ENCODE results near the gene PCDHGA1. TPM values are rescaled to one million over a fixed set of nuclear protein-coding genes. Genes with fewer than 3 reads are reported as not detected.
"Not testable (repeated sequence)": the region's sequence is repeated elsewhere in the genome, so short reads cannot be mapped to it uniquely, and the experiment has no call there.

PCDHGA1 gene
- total and polyA plus RNA-seq, 2 experiments from 2014 or later = 0.33 TPM; not detected in 1

DNA sequence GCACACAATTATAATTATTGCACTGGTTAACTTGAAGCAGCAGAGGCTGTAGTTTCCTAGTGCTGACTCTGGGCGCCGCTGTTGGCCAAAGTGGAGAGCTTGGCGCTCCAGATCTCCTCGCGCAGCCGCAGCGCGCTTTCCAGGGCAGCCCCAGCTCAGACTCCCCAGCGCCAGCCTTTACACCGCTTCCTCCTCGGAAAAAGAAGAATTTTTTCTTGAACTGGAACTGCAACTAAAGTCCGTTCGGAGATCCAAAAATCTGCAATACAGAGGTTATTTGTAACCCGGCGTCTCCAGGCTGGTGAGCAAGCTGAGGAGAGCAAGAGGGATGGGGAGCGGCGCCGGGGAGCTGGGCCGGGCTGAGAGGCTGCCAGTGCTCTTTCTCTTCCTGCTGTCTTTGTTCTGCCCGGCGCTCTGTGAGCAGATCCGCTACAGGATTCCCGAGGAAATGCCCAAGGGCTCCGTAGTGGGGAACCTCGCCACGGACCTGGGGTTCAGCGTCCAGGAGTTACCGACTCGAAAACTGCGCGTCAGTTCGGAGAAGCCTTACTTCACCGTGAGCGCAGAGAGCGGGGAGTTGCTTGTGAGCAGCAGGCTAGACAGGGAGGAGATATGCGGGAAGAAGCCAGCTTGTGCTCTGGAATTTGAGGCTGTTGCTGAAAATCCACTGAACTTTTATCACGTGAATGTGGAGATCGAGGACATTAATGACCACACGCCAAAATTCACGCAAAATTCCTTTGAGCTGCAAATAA, 57.4 kb downstream of the PCDHGA1 start, which contains the start of gene PCDHGB4:
Gene PCDHGB4 (plus strand): TSS at position 142 of the 755 bp plus-strand sequence. CDS start 187 bp downstream, at position 329.
- not testable (repeated sequence) for H3K27me3 ChIP-seq; H3K4me3 ChIP-seq; H3K36me3 ChIP-seq (replicated peaks; ENCODE audit: insufficient read depth, low read depth); H4K20me1 ChIP-seq (ENCODE audit: insufficient read depth, poor library complexity, severe bottlenecking); H3K79me2 ChIP-seq; H3K9me2 ChIP-seq (replicated peaks; ENCODE audit: insufficient read depth); H3K4me1 ChIP-seq (ENCODE audit: insufficient read depth); H2AFZ ChIP-seq
- Histone ChIP-seq H3K4me2 (peak within 1 kb of the TSS; percentile 69), H3K9me3 (ENCODE audit: low read depth) (peaks cover 28% of the 10 kb centered on the region), H3K27ac (peak within 1 kb of the TSS; percentile 82)
- 29% methylated on average over 22 of the region's 40 CpGs for WGBS (ENCODE audit: low lambda C conversion rate, missing lambda C conversion rate)
- peak; percentile 63 for DNase-seq (ENCODE audit: low spot score)
- TF ChIP-seq, protein P1, sequence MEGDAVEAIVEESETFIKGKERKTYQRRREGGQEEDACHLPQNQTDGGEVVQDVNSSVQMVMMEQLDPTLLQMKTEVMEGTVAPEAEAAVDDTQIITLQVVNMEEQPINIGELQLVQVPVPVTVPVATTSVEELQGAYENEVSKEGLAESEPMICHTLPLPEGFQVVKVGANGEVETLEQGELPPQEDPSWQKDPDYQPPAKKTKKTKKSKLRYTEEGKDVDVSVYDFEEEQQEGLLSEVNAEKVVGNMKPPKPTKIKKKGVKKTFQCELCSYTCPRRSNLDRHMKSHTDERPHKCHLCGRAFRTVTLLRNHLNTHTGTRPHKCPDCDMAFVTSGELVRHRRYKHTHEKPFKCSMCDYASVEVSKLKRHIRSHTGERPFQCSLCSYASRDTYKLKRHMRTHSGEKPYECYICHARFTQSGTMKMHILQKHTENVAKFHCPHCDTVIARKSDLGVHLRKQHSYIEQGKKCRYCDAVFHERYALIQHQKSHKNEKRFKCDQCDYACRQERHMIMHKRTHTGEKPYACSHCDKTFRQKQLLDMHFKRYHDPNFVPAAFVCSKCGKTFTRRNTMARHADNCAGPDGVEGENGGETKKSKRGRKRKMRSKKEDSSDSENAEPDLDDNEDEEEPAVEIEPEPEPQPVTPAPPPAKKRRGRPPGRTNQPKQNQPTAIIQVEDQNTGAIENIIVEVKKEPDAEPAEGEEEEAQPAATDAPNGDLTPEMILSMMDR (IDR thresholded peaks at IDR 0.05; ENCODE audit: poor library complexity) = peak; percentile 62

DNA sequence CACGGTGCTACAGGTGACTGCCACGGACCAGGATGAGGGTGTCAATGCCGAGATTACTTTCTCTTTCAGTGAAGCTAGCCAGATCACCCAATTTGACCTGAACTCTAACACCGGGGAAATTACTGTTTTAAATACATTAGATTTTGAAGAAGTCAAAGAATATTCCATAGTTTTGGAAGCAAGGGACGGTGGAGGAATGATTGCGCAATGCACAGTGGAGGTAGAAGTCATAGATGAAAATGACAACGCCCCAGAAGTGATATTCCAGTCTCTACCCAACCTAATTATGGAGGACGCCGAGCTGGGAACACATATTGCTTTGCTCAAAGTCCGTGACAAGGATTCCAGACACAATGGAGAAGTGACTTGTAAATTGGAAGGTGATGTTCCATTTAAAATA, 58.3 kb downstream of the PCDHGA1 start:
- no peaks in the 10 kb centered on the region for H3K27me3 ChIP-seq
- no peak overlapping the region for H3K27ac ChIP-seq
- no peaks in the 10 kb centered on the region for H3K36me3 ChIP-seq (replicated peaks; ENCODE audit: insufficient read depth, low read depth)
- no peak for DNase-seq (ENCODE audit: low spot score)
- no peak overlapping the region for H2AFZ ChIP-seq
- no peak overlapping the region for H3K4me2 ChIP-seq
- H4K20me1 ChIP-seq (ENCODE audit: insufficient read depth, poor library complexity, severe bottlenecking) = no peaks in the 10 kb centered on the region
- no peak overlapping the region for H3K4me3 ChIP-seq
- no peaks in the 10 kb centered on the region for H3K4me1 ChIP-seq (ENCODE audit: insufficient read depth)
- 94% methylated on average over 10 of the region's 10 CpGs for whole genome bisulfite sequencing (ENCODE audit: low lambda C conversion rate, missing lambda C conversion rate)
- H3K79me2 ChIP-seq = no peaks in the 10 kb centered on the region
- H3K9me3 ChIP-seq (ENCODE audit: low read depth) = peaks cover 37% of the 10 kb centered on the region
- H3K9me2 ChIP-seq (replicated peaks; ENCODE audit: insufficient read depth) = no peaks in the 10 kb centered on the region
- TF ChIP-seq EZH2phosphoT487 (IDR thresholded peaks at IDR 0.05; ENCODE audit: low read depth, severe bottlenecking, unreplicated experiment) (no peak), EZH2 (IDR thresholded peaks at IDR 0.05; ENCODE audit: borderline replicate concordance) (no peak)
- TF ChIP-seq, protein P1 (IDR thresholded peaks at IDR 0.05; ENCODE audit: poor library complexity) = no peak

DNA sequence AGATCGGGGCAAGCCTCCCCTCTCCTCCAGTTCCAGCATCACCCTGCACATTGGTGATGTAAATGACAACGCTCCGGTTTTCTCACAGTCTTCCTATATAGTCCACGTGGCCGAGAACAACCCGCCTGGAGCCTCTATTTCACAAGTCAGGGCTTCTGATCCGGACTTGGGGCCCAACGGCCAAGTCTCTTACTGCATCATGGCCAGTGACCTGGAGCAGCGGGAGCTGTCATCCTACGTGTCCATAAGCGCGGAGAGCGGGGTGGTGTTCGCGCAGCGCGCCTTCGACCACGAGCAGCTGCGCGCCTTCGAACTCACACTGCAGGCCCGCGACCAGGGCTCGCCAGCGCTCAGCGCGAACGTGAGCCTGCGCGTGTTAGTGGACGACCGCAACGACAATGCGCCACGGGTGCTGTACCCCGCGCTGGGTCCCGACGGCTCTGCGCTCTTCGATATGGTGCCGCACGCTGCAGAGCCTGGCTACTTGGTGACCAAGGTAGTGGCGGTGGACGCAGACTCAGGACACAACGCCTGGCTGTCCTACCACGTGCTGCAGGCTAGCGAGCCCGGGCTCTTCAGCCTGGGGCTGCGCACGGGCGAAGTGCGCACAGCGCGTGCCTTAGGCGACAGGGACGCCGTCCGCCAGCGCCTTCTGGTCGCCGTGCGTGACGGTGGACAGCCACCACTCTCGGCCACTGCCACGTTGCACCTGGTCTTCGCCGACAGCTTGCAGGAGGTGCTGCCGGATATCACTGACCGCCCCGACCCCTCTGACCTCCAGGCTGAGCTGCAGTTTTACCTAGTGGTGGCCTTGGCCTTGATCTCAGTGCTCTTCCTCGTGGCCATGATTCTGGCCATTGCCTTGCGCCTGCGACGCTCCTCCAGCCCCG, 59.1 kb downstream of the PCDHGA1 start:
- no peak for DNase-seq (ENCODE audit: low spot score)
- no peaks in the 10 kb centered on the region for H4K20me1 ChIP-seq (ENCODE audit: insufficient read depth, poor library complexity, severe bottlenecking)
- no peak overlapping the region for H3K4me2 ChIP-seq
- H3K36me3 ChIP-seq (replicated peaks; ENCODE audit: insufficient read depth, low read depth) = no peaks in the 10 kb centered on the region
- peaks cover 43% of the 10 kb centered on the region for H3K9me3 ChIP-seq (ENCODE audit: low read depth)
- no peak overlapping the region for H2AFZ ChIP-seq
- no peaks in the 10 kb centered on the region for H3K9me2 ChIP-seq (replicated peaks; ENCODE audit: insufficient read depth)
- no peaks in the 10 kb centered on the region for H3K79me2 ChIP-seq
- WGBS (ENCODE audit: low lambda C conversion rate, missing lambda C conversion rate) = 98% methylated on average over 73 of the region's 77 CpGs
- H3K4me1 ChIP-seq (ENCODE audit: insufficient read depth) = no peaks in the 10 kb centered on the region
- H3K27ac ChIP-seq = no peak overlapping the region
- H3K27me3 ChIP-seq = no peaks in the 10 kb centered on the region
- TF ChIP-seq EZH2 (IDR thresholded peaks at IDR 0.05; ENCODE audit: borderline replicate concordance) (no peak), EZH2phosphoT487 (IDR thresholded peaks at IDR 0.05; ENCODE audit: low read depth, severe bottlenecking, unreplicated experiment) (no peak)
- TF ChIP-seq, protein P1 (IDR thresholded peaks at IDR 0.05; ENCODE audit: poor library complexity) = no peak
- H3K4me3 ChIP-seq = no peak overlapping the region

Data from hepatocyte (in vitro differentiated cells).